GM23338 (cell line): ENCODE data around the gene LRIG3. TPM values are rescaled to one million over a fixed set of nuclear protein-coding genes. Genes with fewer than 3 reads are reported as not detected.

Experiments
- ATAC-seq: fragments of 200-7000 bp; cut with Tn5 transposase; 3 replicates; pipeline ENCODE4 v1.9.1; 2020
- DNase-seq: peaks from one replicate; pipeline ENCODE4 v3.0.0-alpha.2; 2015; ENCODE audit warnings: low spot score
- H2AFZ ChIP-seq: fragments of 200-600 bp; sonication (generic); 2 replicates; pipeline ENCODE4 v1.8.0; 2016; ENCODE audit warnings: antibody characterized with exemption, mild to moderate bottlenecking, moderate library complexity
- H3F3A ChIP-seq: fragments of 200-600 bp; sonication (generic); replicated peaks from 2 replicates; pipeline ENCODE4 v1.8.0; 2017; ENCODE audit warnings: antibody characterized with exemption, mixed run types, low read depth
- H3K27ac ChIP-seq: fragments of 200-600 bp; sonication (generic); 2 replicates; pipeline ENCODE4 v1.6.1; 2016; ENCODE audit warnings: low read depth
- H3K27me3 ChIP-seq: fragments of 200-600 bp; sonication (generic); 2 replicates; pipeline ENCODE4 v1.8.0; 2016; ENCODE audit warnings: mild to moderate bottlenecking, mixed run types, moderate library complexity; ENCODE audit not compliant: insufficient read depth
- H3K36me3 ChIP-seq: fragments of 200-600 bp; sonication (generic); 2 replicates; pipeline ENCODE4 v1.8.0; 2016; ENCODE audit warnings: mild to moderate bottlenecking; ENCODE audit not compliant: insufficient read depth
- H3K4me1 ChIP-seq: fragments of 200-600 bp; sonication (generic); 2 replicates; pipeline ENCODE4 v1.8.0; 2016; ENCODE audit warnings: mild to moderate bottlenecking, moderate library complexity; ENCODE audit not compliant: insufficient read depth
- H3K4me2 ChIP-seq: fragments of 200-600 bp; sonication (generic); 2 replicates; pipeline ENCODE4 v1.7.1; 2017; ENCODE audit warnings: mixed run types
- H3K4me3 ChIP-seq: fragments of 200-600 bp; sonication (generic); 2 replicates; pipeline ENCODE4 v1.6.1; 2016; ENCODE audit warnings: mixed run types
- H3K79me2 ChIP-seq: fragments of 200-600 bp; sonication (generic); replicated peaks from 2 replicates; pipeline ENCODE4 v1.8.0; 2017; ENCODE audit warnings: mild to moderate bottlenecking; ENCODE audit not compliant: insufficient read depth
- H3K9me2 ChIP-seq: fragments of 200-600 bp; sonication (generic); 2 replicates; pipeline ENCODE4 v1.8.0; 2017; ENCODE audit not compliant: insufficient read depth
- H4K20me1 ChIP-seq: fragments of 200-600 bp; sonication (generic); replicated peaks from 2 replicates; pipeline ENCODE4 v1.8.0; 2017; ENCODE audit warnings: mild to moderate bottlenecking; ENCODE audit not compliant: insufficient read depth
- H3K27ac Mint-ChIP-seq: 2 replicates; pipeline ENCODE4 v1.8.0; 2020; ENCODE audit warnings: inconsistent platforms, mild to moderate bottlenecking, moderate library complexity, mixed read lengths
- H3K27me3 Mint-ChIP-seq: 3 replicates; pipeline ENCODE4 v1.8.0; 2022; ENCODE audit warnings: low read depth, mild to moderate bottlenecking, moderate library complexity, mixed read lengths, inconsistent platforms; ENCODE audit not compliant: insufficient read depth, poor library complexity
- H3K36me3 Mint-ChIP-seq: 3 replicates; pipeline ENCODE4 v1.8.0; 2021; ENCODE audit warnings: low read depth, mild to moderate bottlenecking, inconsistent platforms, moderate library complexity, mixed read lengths
- H3K4me1 Mint-ChIP-seq: 3 replicates; pipeline ENCODE4 v1.8.0; 2020; ENCODE audit warnings: mild to moderate bottlenecking, inconsistent platforms, mixed read lengths
- H3K4me3 Mint-ChIP-seq: 3 replicates; pipeline ENCODE4 v1.8.0; 2021; ENCODE audit warnings: moderate library complexity, mild to moderate bottlenecking, inconsistent platforms, mixed read lengths
- H3K9me3 Mint-ChIP-seq: 3 replicates; pipeline ENCODE4 v1.8.0; 2020; ENCODE audit warnings: moderate library complexity, mild to moderate bottlenecking, inconsistent platforms, mixed read lengths
- CREB1 ChIP-seq: fragments of 250-450 bp; sonication (Bioruptor Pico); IDR thresholded peaks from 2 replicates; pipeline ENCODE4 v1.5.0; 2020; ENCODE audit warnings: low read depth, mild to moderate bottlenecking, moderate library complexity
- CTCF ChIP-seq, 2 experiments: fragments of 200-600 bp in 1 of 2; sonication (generic) in 1 of 2; conservative IDR thresholded peaks; 2 replicates each; pipeline versions ENCODE4 v1.5.1 to v1.6.1; 2016 to 2017; ENCODE audit warnings: antibody characterized with exemption in 2 of 2, low read depth in 2 of 2, mild to moderate bottlenecking in 2 of 2, moderate library complexity in 1 of 2
- EZH2 ChIP-seq: fragments of 200-600 bp; sonication (generic); IDR thresholded peaks from one replicate; pipeline ENCODE4 v1.8.0; 2017; ENCODE audit warnings: antibody characterized with exemption, mild to moderate bottlenecking, low read depth; ENCODE audit not compliant: unreplicated experiment
- EZH2phosphoT487 ChIP-seq: fragments of 200-600 bp; sonication (generic); IDR thresholded peaks from one replicate; pipeline ENCODE4 v1.8.1; 2018; ENCODE audit warnings: antibody characterized with exemption; ENCODE audit not compliant: unreplicated experiment
- JUNB ChIP-seq: IDR thresholded peaks from one replicate; pipeline ENCODE4 v1.6.1; 2016; ENCODE audit warnings: antibody characterized with exemption; ENCODE audit not compliant: unreplicated experiment
- POLR2AphosphoS5 ChIP-seq: IDR thresholded peaks from 2 replicates; pipeline ENCODE4 v1.6.1; 2016; ENCODE audit warnings: antibody characterized with exemption, low read depth
- STAT1 ChIP-seq: IDR thresholded peaks from one replicate; pipeline ENCODE4 v1.6.1; 2016; ENCODE audit warnings: antibody characterized with exemption; ENCODE audit not compliant: unreplicated experiment
- ZNF114 ChIP-seq: fragments of 250-450 bp; sonication (Bioruptor Pico); IDR thresholded peaks from 2 replicates; pipeline ENCODE4 v1.5.0; 2020; ENCODE audit warnings: mild to moderate bottlenecking, moderate library complexity
- ZNF462 ChIP-seq: fragments of 250-450 bp; sonication (Bioruptor Pico); IDR thresholded peaks from 2 replicates; pipeline ENCODE4 v1.5.0; 2020; ENCODE audit warnings: mild to moderate bottlenecking, moderate library complexity
- polyA plus RNA-seq: library from polyadenylated mRNA; unstranded; fragments of >200 nt; fragmentation: Nextera tagmentation; extraction: Ambion mirVana; gene quantifications from 2 replicates; pipeline ENCODE4 v1.2.1, GENCODE V29; 2016
- total RNA-seq: library from RNA; depleted of rRNA; stranded (reverse); fragments of >200 nt; shearing (Covaris generic); gene quantifications from 2 replicates; pipeline ENCODE4 v1.2.3, GENCODE V29; 2014

LRIG3 gene
- total and polyA plus RNA-seq, 2 experiments from 2014 or later, result 1.6 to 7.5 TPM

GRCh38 chr12:58917699-58918468 lies 2.4 kb downstream of the LRIG3 start:
- no peaks in the 10 kb centered on the region for H3K36me3 ChIP-seq
- Mint-ChIP-seq H3K4me3 (peak overlapping the region; percentile 55), H3K9me3 (no peaks in the 10 kb centered on the region), H3K4me1 (peaks cover 37% of the 10 kb centered on the region), H3K27ac (no peak overlapping the region), H3K27me3 (peaks cover 5% of the 10 kb centered on the region), H3K36me3 (peaks cover 6% of the 10 kb centered on the region; the same call in 2 of the 3 replicates)
- peaks cover 15% of the 10 kb centered on the region; the same call in 1 of the 2 replicates for H4K20me1 ChIP-seq
- no peak for ATAC-seq
- peak overlapping the region; percentile 77; the same call in 1 of the 2 replicates for H3K4me3 ChIP-seq
- H3K9me2 ChIP-seq, result no peaks in the 10 kb centered on the region
- peaks cover 45% of the 10 kb centered on the region for H3K4me1 ChIP-seq
- TF ChIP-seq CREB1, result no peak
- TF ChIP-seq JUNB, result no peak
- no peak for TF ChIP-seq POLR2AphosphoS5
- TF ChIP-seq STAT1, result no peak
- TF ChIP-seq EZH2, result no peak
- TF ChIP-seq CTCF (conservative IDR thresholded peaks at IDR 0.05; ENCODE audit: low read depth in 2 of 2), result no peak
- no peak for TF ChIP-seq EZH2phosphoT487
- TF ChIP-seq ZNF462 (CRISPR knock-in tag), result no peak
- no peak for TF ChIP-seq ZNF114 (CRISPR knock-in tag)
- no peak for DNase-seq
- no peak overlapping the region for H2AFZ ChIP-seq
- no peaks in the 10 kb centered on the region for H3F3A ChIP-seq
- H3K4me2 ChIP-seq, result peak overlapping the region; percentile 78
- H3K27me3 ChIP-seq, result peaks cover 20% of the 10 kb centered on the region
- H3K79me2 ChIP-seq, result peaks cover 7% of the 10 kb centered on the region
- H3K27ac ChIP-seq, result no peak overlapping the region
